Measurements from ENCODE around the gene B9D1. TPM values are rescaled to one million over a fixed set of nuclear protein-coding genes. Genes with fewer than 3 reads are reported as not detected.

Gene B9D1
- total RNA-seq, 3 donors from 2014 or later = 14.4 to 29.2 (median 28.4) TPM

DNA sequence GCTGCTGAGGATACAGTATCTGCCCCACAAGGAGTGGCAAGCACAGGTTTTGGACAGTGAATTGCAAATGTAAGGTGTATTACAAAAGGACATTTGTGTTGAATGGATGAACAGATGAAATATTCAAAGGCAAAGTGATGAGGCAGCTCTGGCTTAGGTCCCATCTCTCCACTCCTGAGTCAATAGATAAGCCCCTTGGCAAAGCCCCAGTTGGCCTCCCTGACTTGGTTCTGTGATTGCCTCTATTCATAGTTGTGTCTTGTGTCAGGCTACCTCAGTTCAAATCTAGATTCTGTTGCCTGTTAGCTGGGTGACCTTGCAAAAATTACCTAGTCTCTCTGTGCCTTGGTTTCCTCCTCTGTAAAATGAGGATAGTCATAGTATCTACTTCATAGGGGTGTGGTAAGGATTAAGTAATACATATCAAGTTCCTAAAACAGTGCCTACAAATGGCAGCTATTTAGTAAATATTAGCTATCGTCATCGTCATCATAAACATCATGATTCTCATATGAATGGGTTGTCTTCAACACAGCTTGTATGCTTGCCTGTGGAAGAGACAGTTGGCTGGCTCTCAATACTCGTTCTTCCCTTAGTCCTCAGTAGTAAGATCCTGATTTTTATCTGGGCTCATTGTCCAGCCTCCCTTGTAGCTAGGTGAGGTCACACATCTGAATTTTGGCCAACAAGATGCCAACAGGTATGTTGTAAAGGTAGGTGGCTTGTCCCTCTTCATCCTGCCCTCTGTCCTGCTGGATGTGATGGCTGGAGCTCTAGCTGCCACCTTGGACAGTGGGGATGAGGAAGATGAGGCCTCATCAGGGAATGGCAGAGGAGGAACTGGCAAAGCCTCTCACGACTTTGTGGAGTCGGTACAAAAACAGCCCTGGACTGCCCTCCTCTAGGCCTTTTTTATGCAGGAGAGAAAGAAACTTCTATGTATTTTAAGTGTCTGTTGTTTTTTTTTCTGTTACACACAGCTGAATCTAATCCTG is 26.6 kb upstream of the B9D1 start:
- H3K4me1 ChIP-seq = peaks cover 17 to 28% of the 10 kb centered on the region in 2 donors
- DNase-seq (ENCODE audit: low spot score in 2 of 2) = no peak
- H3K36me3 ChIP-seq = no peaks in the 10 kb centered on the region
- peak overlapping the region; percentile 90 to 98 for H3K27ac ChIP-seq
- H3K4me3 ChIP-seq = no peak overlapping the region
- intact Hi-C loops (cut with DNase I; ENCODE audit: low total_unique reads) = no loop called here
- TF ChIP-seq, protein P1, sequence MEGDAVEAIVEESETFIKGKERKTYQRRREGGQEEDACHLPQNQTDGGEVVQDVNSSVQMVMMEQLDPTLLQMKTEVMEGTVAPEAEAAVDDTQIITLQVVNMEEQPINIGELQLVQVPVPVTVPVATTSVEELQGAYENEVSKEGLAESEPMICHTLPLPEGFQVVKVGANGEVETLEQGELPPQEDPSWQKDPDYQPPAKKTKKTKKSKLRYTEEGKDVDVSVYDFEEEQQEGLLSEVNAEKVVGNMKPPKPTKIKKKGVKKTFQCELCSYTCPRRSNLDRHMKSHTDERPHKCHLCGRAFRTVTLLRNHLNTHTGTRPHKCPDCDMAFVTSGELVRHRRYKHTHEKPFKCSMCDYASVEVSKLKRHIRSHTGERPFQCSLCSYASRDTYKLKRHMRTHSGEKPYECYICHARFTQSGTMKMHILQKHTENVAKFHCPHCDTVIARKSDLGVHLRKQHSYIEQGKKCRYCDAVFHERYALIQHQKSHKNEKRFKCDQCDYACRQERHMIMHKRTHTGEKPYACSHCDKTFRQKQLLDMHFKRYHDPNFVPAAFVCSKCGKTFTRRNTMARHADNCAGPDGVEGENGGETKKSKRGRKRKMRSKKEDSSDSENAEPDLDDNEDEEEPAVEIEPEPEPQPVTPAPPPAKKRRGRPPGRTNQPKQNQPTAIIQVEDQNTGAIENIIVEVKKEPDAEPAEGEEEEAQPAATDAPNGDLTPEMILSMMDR (IDR thresholded peaks at IDR 0.05) = no peak
- no peak for TF ChIP-seq POLR2AphosphoS5 (IDR thresholded peaks at IDR 0.05)
- TF ChIP-seq POLR2A (IDR thresholded peaks at IDR 0.05) = no peak
- no peaks in the 10 kb centered on the region for H3K27me3 ChIP-seq
- no peaks in the 10 kb centered on the region for H3K9me3 ChIP-seq

DNA sequence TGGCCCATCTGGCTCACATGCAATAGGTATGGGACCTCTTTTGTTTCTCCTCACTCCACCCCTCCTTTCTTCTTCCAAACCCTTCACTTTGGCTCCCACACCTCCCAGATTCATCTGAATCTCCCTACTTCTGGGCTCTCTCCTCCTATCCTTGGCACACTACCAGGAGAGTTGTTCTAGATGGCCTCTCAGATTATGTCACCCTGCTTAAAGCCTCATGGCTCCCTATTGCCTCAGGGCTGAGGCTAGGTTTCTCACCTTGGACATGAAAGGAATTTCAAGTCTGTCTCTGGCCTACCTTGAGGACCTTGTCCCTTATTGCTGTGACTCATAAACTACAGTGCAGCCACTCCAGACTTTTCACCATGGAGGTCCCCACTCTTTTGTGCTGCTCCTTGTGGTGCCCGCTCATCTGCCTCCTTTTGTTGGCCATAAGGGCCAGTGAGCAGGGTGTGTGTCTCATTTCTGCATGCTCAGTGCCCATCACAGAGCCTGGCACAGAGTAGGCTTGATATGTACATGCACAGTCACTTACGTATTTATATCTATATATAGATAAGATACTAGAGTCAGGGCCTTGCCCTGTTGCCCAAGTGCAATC is 25.5 kb upstream of the B9D1 start:
- H3K4me3 ChIP-seq = peak overlapping the region in 1 of 3 donors; percentile 47
- TF ChIP-seq, protein P1 (IDR thresholded peaks at IDR 0.05) = no peak
- TF ChIP-seq POLR2AphosphoS5 (IDR thresholded peaks at IDR 0.05) = no peak
- no peak for TF ChIP-seq POLR2A (IDR thresholded peaks at IDR 0.05)
- no peaks in the 10 kb centered on the region for H3K27me3 ChIP-seq
- peaks cover 17 to 36% of the 10 kb centered on the region in 2 donors for H3K4me1 ChIP-seq
- intact Hi-C loops (cut with DNase I; ENCODE audit: low total_unique reads) = no loop called here
- peak overlapping the region; percentile 90 to 98 for H3K27ac ChIP-seq
- no peaks in the 10 kb centered on the region for H3K36me3 ChIP-seq
- H3K9me3 ChIP-seq = no peaks in the 10 kb centered on the region
- DNase-seq (ENCODE audit: low spot score in 2 of 2) = peak in 1 of 2 donors; percentile 57

DNA sequence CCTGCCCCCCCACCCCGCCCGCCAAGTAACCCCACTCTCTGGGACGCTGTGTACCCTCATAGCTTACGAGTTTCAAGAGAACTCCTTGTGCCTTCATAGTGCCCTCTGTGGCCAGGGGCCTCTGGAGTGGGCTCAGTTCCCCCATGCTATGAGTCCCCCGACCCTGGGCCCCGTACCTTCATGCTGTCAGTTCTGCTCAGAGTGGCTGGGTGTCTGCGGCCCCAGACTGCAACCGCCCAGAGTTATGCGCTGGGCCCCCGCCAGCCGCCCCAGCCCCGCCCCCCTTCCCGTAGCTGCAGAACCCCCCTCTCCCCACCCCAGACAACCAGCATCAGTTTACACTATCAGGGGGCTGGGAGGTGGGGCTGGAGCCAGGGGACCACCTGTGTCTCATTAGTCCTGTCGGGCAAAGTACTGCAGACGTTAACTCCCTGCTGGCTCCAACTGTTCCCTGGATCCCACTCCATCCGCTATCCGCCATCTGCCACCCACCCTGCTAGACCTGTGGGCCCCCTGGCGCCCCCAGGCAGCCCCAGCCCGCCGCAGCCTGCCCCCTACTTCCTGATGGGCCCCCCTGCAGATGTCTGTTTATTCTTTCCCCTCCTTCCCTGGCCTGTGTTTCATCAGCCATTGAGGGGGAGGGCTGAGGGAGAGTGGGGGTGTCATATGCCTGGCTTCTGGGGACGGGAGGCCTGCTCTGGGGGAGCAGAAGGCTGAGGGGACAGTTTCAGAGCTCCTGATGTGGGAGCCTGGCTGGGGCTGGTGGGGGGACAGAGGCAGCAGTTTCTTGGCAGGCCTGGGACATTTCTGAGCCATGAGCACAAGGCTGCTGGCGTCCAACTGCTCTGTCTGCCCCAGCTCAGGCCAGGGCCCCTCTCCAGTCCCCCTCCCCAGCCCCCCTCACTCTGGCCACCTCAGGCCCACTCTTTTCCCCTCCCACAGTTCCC is 24.7 kb upstream of the B9D1 start, which contains the start of gene MFAP4:
MFAP4 (minus strand) TSS at position 217 of the 947 bp plus-strand sequence; CDS start at position 182, 35 bp downstream.
- no peaks in the 10 kb centered on the region for H3K27me3 ChIP-seq
- intact Hi-C loops (cut with DNase I; ENCODE audit: low total_unique reads) = no loop called here
- peak within 1 kb of the TSS; percentile 90 to 98 for H3K27ac ChIP-seq
- H3K4me3 ChIP-seq = peak within 1 kb of the TSS; percentile 26 to 47 (median 29)
- peaks cover 17 to 36% of the 10 kb centered on the region in 2 donors for H3K4me1 ChIP-seq
- no peaks in the 10 kb centered on the region for H3K9me3 ChIP-seq
- TF ChIP-seq, protein P1 (IDR thresholded peaks at IDR 0.05) = no peak
- no peak for TF ChIP-seq POLR2A (IDR thresholded peaks at IDR 0.05)
- peak in 1 of 3 donors; percentile 40 for TF ChIP-seq POLR2AphosphoS5 (IDR thresholded peaks at IDR 0.05)
- DNase-seq (ENCODE audit: low spot score in 2 of 2) = peak; percentile 67 to 73
- H3K36me3 ChIP-seq = no peaks in the 10 kb centered on the region

DNA sequence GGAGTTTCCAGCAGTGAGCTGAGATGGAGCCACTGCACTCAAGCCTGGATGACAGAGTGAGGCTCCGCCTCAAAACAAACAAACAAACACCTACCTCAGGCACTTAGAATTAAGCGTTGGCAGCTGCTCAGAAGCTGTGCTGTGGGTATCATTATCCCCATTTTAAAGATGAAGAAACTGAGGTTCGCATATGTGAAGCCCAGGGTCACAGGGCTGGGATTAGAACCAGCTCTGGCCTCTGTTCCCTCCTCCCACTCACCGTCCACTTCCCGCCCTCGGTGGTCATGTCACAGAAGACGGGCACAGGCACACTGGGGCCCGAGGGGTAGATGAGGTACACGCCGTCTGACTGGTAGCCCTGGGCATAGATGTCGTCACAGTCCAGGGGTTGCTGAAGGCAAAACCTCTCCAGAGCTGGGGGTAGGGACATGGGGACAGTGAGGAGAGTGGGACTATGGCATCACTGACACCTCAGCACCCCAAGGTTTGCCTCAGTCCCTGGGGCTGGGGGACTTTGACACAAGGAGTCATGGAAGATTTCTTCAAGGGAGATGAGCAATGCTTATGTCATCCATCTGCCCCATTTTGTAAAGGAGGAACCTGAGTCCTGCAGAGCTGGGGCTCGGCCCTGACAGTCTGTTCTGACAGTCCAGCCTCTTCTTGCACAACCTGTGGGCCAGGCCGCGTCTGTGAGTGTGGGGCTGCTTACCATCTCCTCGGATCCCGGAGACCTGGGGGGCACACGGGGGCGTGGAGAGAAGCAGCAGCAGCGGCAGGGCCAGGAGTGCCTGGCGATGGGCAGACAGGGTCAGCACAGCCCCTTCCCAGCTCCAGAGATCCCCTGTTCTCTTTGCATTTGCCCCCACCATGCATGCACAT is 23.8 kb upstream of the B9D1 start:
- H3K9me3 ChIP-seq = no peaks in the 10 kb centered on the region
- H3K36me3 ChIP-seq = no peaks in the 10 kb centered on the region

More for the DNA sequence above, 23.8 kb upstream of the B9D1 start:
- peak overlapping the region; percentile 90 to 98 for H3K27ac ChIP-seq
- DNase-seq (ENCODE audit: low spot score in 2 of 2) = no peak
- TF ChIP-seq POLR2A (IDR thresholded peaks at IDR 0.05) (no peak), POLR2AphosphoS5 (IDR thresholded peaks at IDR 0.05) (peak in 2 of 3 donors; percentile 15 to 62)
- TF ChIP-seq, protein P1 (IDR thresholded peaks at IDR 0.05) = no peak
- no peaks in the 10 kb centered on the region for H3K27me3 ChIP-seq
- intact Hi-C loops (cut with DNase I; ENCODE audit: low total_unique reads) = no loop called here
- peak overlapping the region; percentile 26 to 47 (median 29) for H3K4me3 ChIP-seq
- H3K4me1 ChIP-seq = peaks cover 17 to 36% of the 10 kb centered on the region in 2 donors
